Daoy (cell line): ENCODE measurements around the gene LAMB3. TPM values are rescaled to one million over a fixed set of nuclear protein-coding genes. Genes with fewer than 3 reads are reported as not detected.

Experiments
- DNase-seq: peaks from one replicate; pipeline ENCODE4 v3.0.0-alpha.2; 2015; ENCODE audit warnings: low read depth
- total RNA-seq: library from RNA; depleted of rRNA; stranded (reverse); fragments of >200 nt; shearing (Covaris generic); gene quantifications from 2 replicates; pipeline ENCODE4 v1.2.3, GENCODE V29; 2014

LAMB3 gene
- total RNA-seq, 1 experiment from 2014 or later: 7.8 TPM

DNA sequence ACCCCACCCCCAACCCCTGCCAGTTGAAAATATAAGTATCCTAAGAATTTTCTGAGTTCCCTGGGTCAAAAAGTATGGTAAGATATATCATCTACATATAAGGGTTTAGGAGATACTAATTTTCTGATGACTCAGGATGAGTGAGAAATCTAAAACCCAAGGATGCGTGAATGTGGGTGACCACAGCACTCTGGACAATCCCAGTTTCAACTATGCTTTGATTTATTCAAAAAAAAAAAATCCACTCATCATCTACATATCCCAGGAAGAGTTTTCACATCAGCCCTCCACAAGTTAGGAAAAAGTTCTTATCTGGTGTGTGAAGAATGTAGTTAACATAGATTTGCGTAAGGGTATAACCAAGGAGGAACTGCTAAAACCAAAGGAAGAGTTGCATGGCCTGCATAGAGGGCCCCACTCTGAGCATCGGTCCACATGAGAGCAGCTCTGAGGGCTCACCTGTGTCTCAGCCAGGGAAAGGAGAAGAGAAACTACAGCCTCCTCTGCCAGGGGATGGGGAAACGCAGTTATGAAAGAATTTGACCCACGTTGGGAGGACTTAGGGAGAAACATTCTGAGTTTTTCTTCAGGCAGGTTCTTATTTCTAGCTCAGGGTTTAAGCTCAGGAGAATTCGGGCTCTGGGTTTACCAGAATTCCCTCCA is 18.8 kb downstream of the LAMB3 start:
- DNase-seq: no peak

DNA sequence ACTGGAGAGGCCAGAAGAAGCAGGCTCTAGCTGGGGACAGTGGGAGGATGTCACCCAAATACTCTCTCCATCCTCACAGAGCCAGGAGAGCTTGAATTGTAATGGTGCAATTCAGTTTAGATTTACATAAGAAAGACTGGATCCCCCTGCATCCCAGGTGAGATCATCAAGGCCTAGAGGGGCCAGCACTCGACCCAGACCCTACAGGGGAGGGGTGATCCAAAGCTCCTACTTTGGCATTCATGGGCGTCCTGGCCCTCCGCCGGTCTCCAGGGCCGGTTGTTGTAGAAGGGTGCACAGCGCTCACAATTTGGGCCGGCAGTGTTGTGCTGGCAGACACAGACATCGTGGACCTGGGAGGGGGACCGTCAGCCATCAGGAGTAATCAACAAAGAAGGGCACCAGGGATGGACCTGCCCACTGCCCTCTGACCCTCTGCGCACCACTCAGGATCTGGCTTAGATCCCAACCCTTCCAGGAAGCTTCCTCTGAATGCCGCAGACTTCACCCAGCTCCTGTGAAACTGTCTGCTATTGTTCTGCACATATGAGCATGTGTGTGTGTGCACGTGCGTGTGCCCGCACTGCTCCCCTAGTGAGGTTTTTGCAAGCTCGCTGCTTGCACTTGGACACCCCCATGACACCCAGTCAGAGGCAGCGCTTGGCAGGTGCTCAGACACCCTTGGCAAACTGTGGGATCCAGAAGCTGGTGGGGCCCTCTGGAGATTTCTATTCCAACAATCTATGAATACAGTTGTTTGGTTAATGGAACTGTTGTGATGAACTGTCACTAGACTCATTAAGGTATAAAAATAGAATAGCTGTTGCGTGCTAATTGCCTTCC is 21.6 kb downstream of the LAMB3 start:
- DNase-seq: no peak

DNA sequence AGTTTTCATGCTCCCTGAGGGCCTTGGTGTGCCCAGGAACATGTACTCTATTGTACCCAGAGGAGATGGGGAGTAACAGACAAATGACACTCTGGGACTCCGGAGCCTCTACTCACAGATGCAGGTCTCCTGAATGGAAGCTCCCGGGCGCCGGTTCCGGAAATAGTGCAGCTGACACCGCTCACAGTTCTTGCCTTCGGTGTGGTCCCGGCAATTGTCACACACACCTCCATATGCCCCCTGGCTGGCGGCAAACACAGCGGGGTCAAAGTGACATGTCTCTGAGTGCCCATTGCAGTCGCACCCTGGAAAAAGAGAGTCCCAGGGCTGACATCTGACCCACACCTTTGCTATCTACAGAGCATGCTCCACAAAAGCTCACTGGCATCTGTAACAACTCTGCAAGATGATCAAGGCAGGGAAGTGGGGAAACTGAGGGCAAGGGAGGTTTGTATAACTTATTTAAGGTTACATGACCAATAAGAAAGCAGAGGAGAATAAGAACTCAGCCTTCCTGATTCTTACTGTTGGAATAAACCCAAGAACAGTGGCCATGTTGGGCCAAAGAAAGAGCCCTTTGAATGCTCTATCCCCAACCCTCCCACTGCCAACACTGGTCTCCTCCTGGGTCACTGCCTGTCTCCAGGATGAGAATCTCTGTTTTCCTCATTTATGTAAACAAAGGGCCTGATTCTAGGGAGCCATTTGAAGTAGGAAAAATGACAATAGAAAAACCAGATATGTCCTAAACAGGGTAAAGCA is 22.4 kb downstream of the LAMB3 start:
- DNase-seq: no peak

DNA sequence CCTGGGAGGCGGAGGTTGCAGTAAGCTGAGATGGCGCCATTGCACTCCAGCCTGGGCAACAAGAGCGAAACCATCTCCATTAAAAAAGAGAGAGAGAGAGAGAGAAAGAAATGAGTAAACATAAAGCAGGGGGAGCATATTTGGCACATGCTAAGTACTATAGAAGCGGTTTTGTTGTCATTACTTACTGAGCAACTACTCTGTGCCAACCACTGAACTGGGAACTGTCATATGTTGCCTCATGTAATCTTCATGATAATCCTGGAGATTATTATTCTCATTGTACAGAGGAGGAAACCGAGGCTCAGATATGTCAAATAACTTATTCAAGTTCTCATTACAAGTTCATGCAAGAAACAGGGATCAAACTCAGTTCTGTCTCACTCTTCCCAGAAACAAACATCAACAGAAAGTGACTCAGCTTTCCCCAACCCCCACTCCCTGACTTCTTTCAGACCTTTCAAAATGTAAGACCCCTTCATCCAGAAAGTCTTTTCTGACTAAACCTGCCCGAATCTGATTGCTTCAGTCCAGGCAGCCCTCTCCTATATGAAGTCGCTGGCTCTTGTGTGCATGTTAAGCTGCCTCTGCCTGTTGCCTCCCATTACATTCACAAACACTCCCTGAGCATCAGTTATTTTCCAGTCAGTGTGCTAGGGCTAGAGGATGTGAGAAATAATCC is 23.5 kb downstream of the LAMB3 start:
- no peak for DNase-seq

DNA sequence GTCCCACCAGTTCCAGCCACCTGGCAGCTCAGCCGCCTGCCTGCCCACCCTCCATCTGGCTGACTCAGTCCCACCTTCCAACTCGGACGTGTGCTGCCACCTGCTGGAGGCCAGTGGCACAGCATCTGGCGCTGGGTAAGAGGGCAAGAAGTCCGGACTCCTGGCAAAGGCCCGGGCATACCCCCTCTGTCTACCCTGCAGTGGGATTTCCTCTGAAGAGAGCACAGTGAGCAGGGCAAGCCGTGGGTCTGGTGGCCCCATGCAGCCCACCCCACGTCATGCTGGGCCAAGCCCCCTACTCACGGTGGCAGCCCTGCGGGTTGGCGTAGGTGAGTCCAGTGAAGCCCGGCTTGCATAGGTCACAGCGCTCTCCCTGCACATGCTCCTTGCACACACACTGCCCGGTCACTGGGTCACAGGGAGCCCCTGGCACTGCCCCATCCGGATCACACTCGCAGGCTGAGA is 24.5 kb downstream of the LAMB3 start:
- DNase-seq: peak; percentile 90

GRCh38 chr1:209627027-209627731 is 25.0 kb downstream of the LAMB3 start:
- DNase-seq: no peak

- DNase-seq: no peak
These were observed 25.7 kb downstream of the LAMB3 start for GRCh38 chr1:209626346-209627026.

DNA sequence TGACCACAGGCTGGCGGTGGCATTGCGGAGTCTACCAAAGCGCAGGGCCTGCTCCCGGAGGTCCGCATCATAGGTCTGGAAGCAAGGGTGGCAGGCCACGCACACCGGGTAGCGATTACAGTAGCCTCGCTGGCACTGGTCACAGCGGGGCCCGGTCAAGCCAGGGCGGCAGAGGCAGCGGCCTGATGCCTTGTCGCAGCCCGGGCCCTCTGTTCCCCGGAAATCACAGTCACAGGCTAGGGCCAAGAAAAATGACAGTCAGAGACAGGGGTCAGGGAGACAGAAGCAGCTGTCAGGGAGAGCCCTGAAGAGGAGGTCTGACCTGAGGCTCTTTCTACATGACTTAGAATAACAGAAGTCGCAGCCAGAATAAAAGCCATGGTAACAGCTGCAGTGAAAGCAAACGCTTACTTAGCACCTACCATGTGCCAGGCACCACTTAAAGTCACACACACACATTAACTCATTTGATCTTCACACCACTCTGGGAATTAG is 26.4 kb downstream of the LAMB3 start:
- DNase-seq: no peak

GRCh38 chr1:209624558-209625549 is 27.4 kb downstream of the LAMB3 start:
- DNase-seq: peak; percentile 44

- no peak for DNase-seq
These were observed 29.1 kb downstream of the LAMB3 start for GRCh38 chr1:209622841-209623829.

GRCh38 chr1:209621741-209622655 is 30.2 kb downstream of the LAMB3 start:
- no peak for DNase-seq

GRCh38 chr1:209621286-209621685 is 30.9 kb downstream of the LAMB3 start:
- DNase-seq: no peak

DNA sequence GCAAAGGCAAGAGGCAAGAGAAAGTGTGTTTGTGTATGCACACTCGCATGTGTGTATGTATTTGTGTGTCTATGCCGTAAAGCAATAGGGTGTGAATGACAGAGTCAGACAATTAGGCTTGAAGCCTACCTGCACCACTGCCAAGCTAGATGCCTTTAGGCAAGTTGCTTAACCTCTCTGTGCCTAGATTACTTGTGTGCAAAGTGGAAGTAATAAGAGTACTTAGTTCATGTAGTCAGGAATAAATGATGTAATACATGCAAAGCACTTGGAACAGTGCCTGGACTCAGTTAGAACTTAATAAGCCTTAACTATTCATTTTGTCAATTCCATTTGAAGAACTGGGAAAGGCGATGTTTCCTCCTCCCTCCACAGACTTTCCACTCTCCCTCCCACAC is 31.7 kb downstream of the LAMB3 start:
- DNase-seq: no peak

GRCh38 chr1:209619696-209620486 is 32.3 kb downstream of the LAMB3 start:
- no peak for DNase-seq

GRCh38 chr1:209618756-209619420 is 33.3 kb downstream of the LAMB3 start:
- DNase-seq: peak; percentile 61
